GM18517 (cell line): Measurements from ENCODE around the gene ADAMTSL1.

Experiments used
- ATAC-seq: cut with Tn5 transposase; IDR thresholded peaks from one replicate; pipeline ENCODE4 v1.9.1; 2021; ENCODE audit warnings: mild to moderate bottlenecking, moderate library complexity; ENCODE audit not compliant: unreplicated experiment

The ADAMTSL1 gene

GRCh38 chr9:18837402-18837801 is 363.4 kb downstream of the ADAMTSL1 start:
- ATAC-seq: no peak

- ATAC-seq: no peak
Observed at GRCh38 chr9:18847576-18848275, 373.8 kb downstream of the ADAMTSL1 start.

- no peak for ATAC-seq
Observed at GRCh38 chr9:18848657-18849056, 374.7 kb downstream of the ADAMTSL1 start.

DNA sequence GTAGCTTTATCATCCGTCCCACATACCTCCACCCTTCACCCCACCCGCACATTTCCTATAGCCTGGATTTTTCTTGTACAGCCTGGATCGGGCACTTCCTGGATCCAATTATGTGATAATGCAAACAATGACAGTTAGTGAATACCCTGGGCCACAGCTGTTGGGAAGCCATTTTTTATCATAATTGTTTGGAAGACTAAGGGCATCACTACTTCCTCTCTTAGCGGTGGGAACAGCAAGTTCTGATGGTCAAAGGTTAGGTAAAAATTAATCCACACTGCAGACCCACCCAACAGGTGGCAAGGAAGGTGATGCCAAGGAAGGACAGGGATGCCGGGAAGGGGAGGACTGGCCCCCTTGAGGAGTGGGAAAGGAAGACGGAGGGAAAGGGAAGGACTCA is 375.3 kb downstream of the ADAMTSL1 start:
- ATAC-seq: no peak

- no peak for ATAC-seq
Observed at GRCh38 chr9:18849890-18850677, 376.1 kb downstream of the ADAMTSL1 start.

- ATAC-seq: no peak
Observed at GRCh38 chr9:18851069-18851795, 377.3 kb downstream of the ADAMTSL1 start.

GRCh38 chr9:18855656-18856055 is 381.7 kb downstream of the ADAMTSL1 start:
- no peak for ATAC-seq

DNA sequence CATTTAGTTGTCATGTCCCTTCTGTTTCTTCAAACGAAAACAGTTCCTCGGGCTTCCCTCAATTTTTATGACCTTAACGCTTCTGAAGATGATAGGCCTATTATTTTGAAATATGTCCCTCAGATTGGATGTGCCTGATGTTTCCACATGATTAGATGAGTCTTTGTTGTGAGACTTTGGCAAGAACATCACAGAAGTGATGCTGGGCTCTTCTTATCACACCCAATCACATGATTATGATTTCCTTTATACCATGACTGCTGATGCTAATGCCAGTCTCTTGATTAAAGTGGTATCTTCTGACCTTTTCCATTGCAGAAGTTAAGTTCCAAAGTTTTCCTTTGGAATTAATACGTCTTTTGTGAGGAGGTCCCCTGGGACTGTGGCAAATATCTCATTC is 383.4 kb downstream of the ADAMTSL1 start:
- no peak for ATAC-seq

GRCh38 chr9:18857769-18858168 is 383.8 kb downstream of the ADAMTSL1 start:
- ATAC-seq: no peak

DNA sequence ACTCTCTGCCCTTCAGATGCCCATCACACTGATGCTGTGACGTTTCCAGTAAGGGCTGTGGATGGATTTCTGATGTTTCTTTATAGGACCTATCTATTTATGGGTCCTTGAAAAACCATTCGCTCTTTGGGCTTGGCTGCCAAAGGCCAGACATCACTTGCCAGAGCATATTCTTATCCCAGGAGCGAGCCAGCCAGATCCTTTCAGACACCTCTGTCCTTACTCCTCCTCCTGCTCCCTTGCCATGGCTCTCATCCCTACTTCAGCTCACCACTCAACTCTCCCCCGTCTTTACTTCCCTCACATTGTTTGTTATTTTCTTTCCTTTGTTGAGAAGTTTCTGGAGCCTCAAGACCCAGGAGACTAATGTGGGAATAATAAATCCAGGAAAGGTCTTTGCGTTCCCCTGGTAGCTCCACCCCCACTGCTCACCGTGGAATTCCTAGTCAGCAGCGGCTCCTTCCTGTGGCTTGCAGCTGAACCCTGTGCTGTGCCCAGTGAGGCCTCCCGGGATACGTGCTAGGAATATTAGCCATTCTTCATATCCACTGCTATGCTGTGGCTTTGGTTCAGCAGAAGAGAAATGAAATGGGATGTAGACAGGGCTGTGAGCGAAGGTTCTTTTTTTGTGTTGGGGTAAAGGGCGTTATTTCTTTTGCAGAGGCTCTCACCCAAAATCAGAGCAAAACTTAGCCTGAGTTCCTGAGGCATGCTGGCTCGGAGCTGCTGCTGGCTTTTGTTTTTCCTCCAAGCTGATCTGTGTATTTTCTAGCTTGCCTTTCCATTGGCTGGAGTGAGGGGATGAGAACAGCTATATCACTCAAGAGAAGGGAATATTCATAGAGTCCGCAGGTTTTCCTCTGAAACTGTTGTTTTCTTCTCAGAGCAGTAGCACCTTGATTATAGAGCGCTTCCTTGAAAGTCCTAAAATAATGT is 387.9 kb downstream of the ADAMTSL1 start:
- ATAC-seq: no peak

GRCh38 chr9:18863791-18864190 is 389.8 kb downstream of the ADAMTSL1 start:
- ATAC-seq: no peak

GRCh38 chr9:18864516-18864915 is 390.6 kb downstream of the ADAMTSL1 start:
- ATAC-seq: no peak

- no peak for ATAC-seq
Observed at GRCh38 chr9:18865542-18865941, 391.6 kb downstream of the ADAMTSL1 start.

- ATAC-seq: no peak
Observed at GRCh38 chr9:18866121-18866831, 392.3 kb downstream of the ADAMTSL1 start.

DNA sequence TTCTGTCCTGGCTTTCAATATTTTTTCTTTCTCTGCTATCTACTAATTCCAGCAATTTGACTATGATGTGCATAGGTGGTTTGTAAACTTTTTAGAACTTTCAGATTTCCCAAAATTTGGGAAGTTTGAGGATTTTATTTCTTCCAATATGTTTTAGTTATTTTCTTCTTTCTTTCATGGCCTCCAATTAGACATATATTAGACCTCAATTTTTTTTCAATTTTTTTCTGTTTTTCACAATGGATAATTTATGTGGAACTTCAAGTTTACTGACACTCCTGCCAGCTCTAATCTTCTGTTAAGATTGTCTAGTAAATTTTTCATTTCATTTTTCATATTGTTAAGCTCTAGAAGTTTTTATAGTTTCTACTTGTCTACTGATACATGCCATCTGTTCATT is 395.8 kb downstream of the ADAMTSL1 start:
- ATAC-seq: no peak

DNA sequence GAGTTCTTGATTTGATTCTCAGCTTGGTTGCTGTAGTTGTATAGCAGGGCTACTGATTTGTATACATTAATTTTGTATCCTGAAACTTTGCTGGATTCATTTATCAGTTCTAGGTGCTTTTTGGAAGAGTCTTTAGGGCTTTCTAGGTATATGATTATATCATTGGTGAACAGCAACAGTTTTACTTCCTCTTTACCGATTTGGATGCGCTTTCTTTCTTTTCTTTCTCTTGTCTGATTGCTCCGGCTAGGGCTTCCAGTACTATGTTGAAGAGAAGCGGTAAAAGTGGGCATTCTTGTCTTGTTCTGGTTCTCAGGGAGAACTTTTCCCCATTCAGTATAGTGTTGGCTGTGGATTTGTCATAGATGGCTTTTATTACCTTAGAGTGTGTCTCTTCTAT is 400.1 kb downstream of the ADAMTSL1 start:
- ATAC-seq: no peak

DNA sequence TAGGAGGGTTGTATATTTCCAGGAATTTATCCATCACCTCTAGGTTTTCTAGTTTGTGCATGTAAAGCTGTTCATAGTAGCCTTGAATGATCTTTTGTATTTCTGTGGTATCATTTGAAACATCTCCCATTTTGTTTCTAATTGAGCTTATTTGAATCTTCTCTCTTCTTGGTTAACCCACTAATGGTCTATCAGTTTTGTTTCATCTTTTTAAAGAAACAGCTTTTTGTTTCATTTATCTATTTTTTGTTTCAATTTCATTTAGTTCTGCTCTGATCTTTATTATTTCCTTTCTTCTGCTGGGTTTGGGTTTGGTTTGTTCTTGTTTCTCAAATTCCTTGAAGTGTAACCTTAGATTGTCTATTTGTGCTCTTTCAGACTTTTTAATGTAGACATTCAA is 401.0 kb downstream of the ADAMTSL1 start:
- peak; percentile 89 for ATAC-seq

GRCh38 chr9:18877984-18878383 is 404.0 kb downstream of the ADAMTSL1 start:
- ATAC-seq: no peak

- no peak for ATAC-seq
Observed at GRCh38 chr9:18881758-18882157, 407.8 kb downstream of the ADAMTSL1 start.

DNA sequence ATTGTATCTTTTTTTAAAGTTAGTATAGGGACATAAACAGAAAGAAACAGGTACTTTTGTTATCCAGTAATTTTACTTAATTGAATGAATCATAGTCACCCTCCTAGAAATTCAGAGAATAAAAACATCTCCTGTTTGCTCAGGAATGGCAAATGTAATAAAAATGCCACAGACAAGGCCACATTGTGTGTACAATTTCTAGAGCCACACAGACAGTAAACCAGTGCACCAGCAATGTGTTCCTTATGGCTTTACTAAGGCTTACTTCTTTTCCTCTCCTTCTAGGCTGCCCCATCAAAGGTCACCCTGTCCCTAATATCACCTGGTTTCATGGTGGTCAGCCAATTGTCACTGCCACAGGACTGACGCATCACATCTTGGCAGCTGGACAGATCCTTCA is 413.6 kb downstream of the ADAMTSL1 start:
- ATAC-seq: no peak
